ENCODE results near the gene FILIP1L. TPM values are rescaled to one million over a fixed set of nuclear protein-coding genes. Genes with fewer than 3 reads are reported as not detected.

Gene FILIP1L
- total RNA-seq, 1 experiment from 2014 or later: 0.17 TPM

DNA sequence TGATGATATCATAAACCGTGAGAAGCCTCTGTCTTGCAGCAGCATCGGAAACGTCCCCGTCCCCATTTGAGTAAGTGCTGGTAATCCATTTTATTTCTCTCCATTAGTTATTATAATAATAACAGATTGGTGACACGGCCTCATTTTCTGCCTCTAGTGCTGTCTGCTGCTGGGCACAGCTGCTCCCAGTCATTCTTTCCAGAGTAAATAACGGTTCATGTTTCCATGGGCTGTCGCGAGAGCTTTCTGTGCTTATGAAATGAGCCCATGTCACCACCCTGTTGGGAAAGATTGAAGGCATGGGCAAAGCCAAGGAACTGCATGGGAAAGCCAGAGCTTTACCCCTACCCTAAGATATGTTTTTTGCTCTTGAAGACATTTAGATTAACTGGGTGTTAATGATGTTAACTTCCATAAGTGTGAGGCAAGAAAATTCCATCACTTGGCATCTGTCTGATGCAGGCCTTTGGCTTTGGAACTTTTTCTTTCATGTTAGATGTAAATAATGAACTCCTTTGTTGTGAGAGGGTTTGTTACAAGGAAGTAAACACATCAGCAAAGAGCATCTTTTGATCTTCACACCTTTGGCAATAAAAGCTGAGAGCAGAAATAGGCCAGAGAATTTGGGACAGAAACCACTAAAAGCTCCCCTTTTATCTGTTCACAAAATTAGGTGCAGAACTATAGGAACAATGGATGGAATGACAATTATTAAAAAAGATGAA lies 141.8 kb downstream of the FILIP1L start:
- Histone ChIP-seq H3K9me2 (ENCODE audit: insufficient read depth) (no peaks in the 10 kb centered on the region), H3K4me2 (ENCODE audit: low read length) (no peak overlapping the region), H3K27me3 (ENCODE audit: insufficient read depth, low read length) (no peaks in the 10 kb centered on the region), H3K4me1 (ENCODE audit: control insufficient read depth in 1 of 2, insufficient read depth in 2 of 2, low read length in 2 of 2) (no peaks in the 10 kb centered on the region), H4K20me1 (ENCODE audit: insufficient read depth) (no peaks in the 10 kb centered on the region), H2AFZ (ENCODE audit: low read depth, low read length, poor library complexity, severe bottlenecking) (no peak overlapping the region), H3K27ac (ENCODE audit: low read depth, low read length) (no peak overlapping the region), H3K4me3 (replicated peaks in 1 of 2; ENCODE audit: low read depth in 1 of 2, low read length in 2 of 2) (no peak overlapping the region), H3K36me3 (ENCODE audit: control insufficient read depth in 1 of 2, insufficient read depth in 2 of 2, low read length in 2 of 2) (no peaks in the 10 kb centered on the region), H3K9ac (ENCODE audit: low read length) (no peak overlapping the region), H3K9me3 (ENCODE audit: control insufficient read depth in 1 of 2, insufficient read depth in 1 of 2, low read depth in 1 of 2, low read length in 2 of 2) (no peaks in the 10 kb centered on the region), H3K79me2 (ENCODE audit: insufficient read depth, low read length) (no peaks in the 10 kb centered on the region)
- POLR2A ChIA-PET: no interaction called here
- intact Hi-C loops (cut with micrococcal nuclease): no loop called here
- CTCF ChIA-PET: no interaction called here
- RAD21 ChIA-PET (ENCODE audit: low non-redundant PET in 1 of 2, low total read pairs in 2 of 2, uncharacterized antibody in 2 of 2, unreplicated experiment in 2 of 2): no interaction called here
- BruUV-seq (replicated peaks): no TSS peak
- TF ChIP-seq ELF1 (IDR thresholded peaks at IDR 0.05; ENCODE audit: borderline replicate concordance, low read depth): no peak
- no peak for TF ChIP-seq FOSL1 (IDR thresholded peaks at IDR 0.05; ENCODE audit: low read depth)
- TF ChIP-seq CEBPB (IDR thresholded peaks at IDR 0.05; ENCODE audit: low read depth): no peak
- no peak for TF ChIP-seq EZH2 (IDR thresholded peaks at IDR 0.05)
- TF ChIP-seq JUND (IDR thresholded peaks at IDR 0.05): no peak
- TF ChIP-seq, protein P1, sequence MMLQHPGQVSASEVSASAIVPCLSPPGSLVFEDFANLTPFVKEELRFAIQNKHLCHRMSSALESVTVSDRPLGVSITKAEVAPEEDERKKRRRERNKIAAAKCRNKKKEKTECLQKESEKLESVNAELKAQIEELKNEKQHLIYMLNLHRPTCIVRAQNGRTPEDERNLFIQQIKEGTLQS (IDR thresholded peaks at IDR 0.05): no peak
- TF ChIP-seq SIN3A (IDR thresholded peaks at IDR 0.05; ENCODE audit: low read depth): no peak
- DNase-seq (ENCODE audit: low read depth, low spot score) (no peak), ATAC-seq (no peak)

DNA sequence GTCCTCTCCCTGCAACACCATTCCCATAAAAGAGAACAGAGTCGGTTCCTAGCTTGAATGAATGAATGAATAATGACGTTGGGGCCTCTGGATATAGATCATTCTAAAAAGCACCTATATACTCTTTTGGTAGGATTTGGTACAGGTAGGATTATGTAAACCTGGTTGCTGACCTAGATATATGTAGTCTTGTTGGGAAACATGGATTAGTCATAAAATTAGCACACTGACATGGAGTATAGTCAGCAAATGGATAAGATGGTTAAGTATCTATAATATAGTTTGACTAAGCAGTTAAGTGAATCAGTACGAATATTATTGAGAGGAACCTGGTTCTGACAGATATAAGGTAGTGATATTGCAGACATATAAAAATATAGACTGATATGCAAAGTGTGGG lies 142.5 kb downstream of the FILIP1L start:
- no peak for DNase-seq (ENCODE audit: low read depth, low spot score)
- Histone ChIP-seq H3K4me2 (ENCODE audit: low read length) (no peak overlapping the region), H3K4me3 (replicated peaks in 1 of 2; ENCODE audit: low read depth in 1 of 2, low read length in 2 of 2) (no peak overlapping the region), H3K9me2 (ENCODE audit: insufficient read depth) (no peaks in the 10 kb centered on the region), H2AFZ (ENCODE audit: low read depth, low read length, poor library complexity, severe bottlenecking) (no peak overlapping the region), H3K4me1 (ENCODE audit: control insufficient read depth in 1 of 2, insufficient read depth in 2 of 2, low read length in 2 of 2) (no peaks in the 10 kb centered on the region), H3K36me3 (ENCODE audit: control insufficient read depth in 1 of 2, insufficient read depth in 2 of 2, low read length in 2 of 2) (no peaks in the 10 kb centered on the region), H3K27ac (ENCODE audit: low read depth, low read length) (no peak overlapping the region), H4K20me1 (ENCODE audit: insufficient read depth) (no peaks in the 10 kb centered on the region), H3K79me2 (ENCODE audit: insufficient read depth, low read length) (no peaks in the 10 kb centered on the region), H3K9ac (ENCODE audit: low read length) (no peak overlapping the region), H3K27me3 (ENCODE audit: insufficient read depth, low read length) (no peaks in the 10 kb centered on the region), H3K9me3 (ENCODE audit: control insufficient read depth in 1 of 2, insufficient read depth in 1 of 2, low read depth in 1 of 2, low read length in 2 of 2) (no peaks in the 10 kb centered on the region)
- POLR2A ChIA-PET: no interaction called here
- RAD21 ChIA-PET (ENCODE audit: low non-redundant PET in 1 of 2, low total read pairs in 2 of 2, uncharacterized antibody in 2 of 2, unreplicated experiment in 2 of 2): no interaction called here
- ATAC-seq: no peak
- TF ChIP-seq RAD21 (IDR thresholded peaks at IDR 0.05; ENCODE audit: low read depth) (no peak), POLR2AphosphoS5 (IDR thresholded peaks at IDR 0.05; ENCODE audit: low read depth, low read length) (no peak), POLR2A (IDR thresholded peaks at IDR 0.05; ENCODE audit: borderline replicate concordance, extremely low read depth, insufficient read depth, insufficient read length) (no peak), EGR1 (IDR thresholded peaks at IDR 0.05; ENCODE audit: low read depth) (no peak), FOSL1 (IDR thresholded peaks at IDR 0.05; ENCODE audit: low read depth) (no peak)
- TF ChIP-seq, protein P2, sequence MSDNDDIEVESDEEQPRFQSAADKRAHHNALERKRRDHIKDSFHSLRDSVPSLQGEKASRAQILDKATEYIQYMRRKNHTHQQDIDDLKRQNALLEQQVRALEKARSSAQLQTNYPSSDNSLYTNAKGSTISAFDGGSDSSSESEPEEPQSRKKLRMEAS (IDR thresholded peaks at IDR 0.05): no peak
- no TSS peak for BruUV-seq (replicated peaks)
- intact Hi-C loops (cut with micrococcal nuclease): no loop called here
- CTCF ChIA-PET: no interaction called here

Data from HCT116 (cell line).